Measurements from ENCODE around the gene SECISBP2.
"Not testable (repeated sequence)": the region's sequence is repeated elsewhere in the genome, so short reads cannot be mapped to it uniquely, and the experiment has no call there.

The SECISBP2 gene

GRCh38 chr9:89318123-89319014, at the start of gene SECISBP2:
SECISBP2 (plus strand) TSS chr9:89318500; CDS start chr9:89318577, 77 bp downstream.
- DNase-seq (ENCODE audit: low read depth): peak; percentile 92

GRCh38 chr9:89273528-89274279, 44.6 kb upstream of the SECISBP2 start:
- no peak for DNase-seq (ENCODE audit: low read depth)

GRCh38 chr9:89274838-89275237, 43.5 kb upstream of the SECISBP2 start:
- DNase-seq (ENCODE audit: low read depth): peak; percentile 79

GRCh38 chr9:89276040-89276439, 42.3 kb upstream of the SECISBP2 start:
- not testable (repeated sequence) for DNase-seq (ENCODE audit: low read depth)

GRCh38 chr9:89277043-89277442, 41.3 kb upstream of the SECISBP2 start:
- no peak for DNase-seq (ENCODE audit: low read depth)

- DNase-seq (ENCODE audit: low read depth): no peak
These were observed 40.8 kb upstream of the SECISBP2 start for GRCh38 chr9:89277454-89277853.

GRCh38 chr9:89278551-89278950, 39.7 kb upstream of the SECISBP2 start:
- no peak for DNase-seq (ENCODE audit: low read depth)

GRCh38 chr9:89278997-89279739, 39.1 kb upstream of the SECISBP2 start:
- peak; percentile 35 for DNase-seq (ENCODE audit: low read depth)

- no peak for DNase-seq (ENCODE audit: low read depth)
These were observed 37.2 kb upstream of the SECISBP2 start for GRCh38 chr9:89281106-89281505.

- not testable (repeated sequence) for DNase-seq (ENCODE audit: low read depth)
These were observed 35.9 kb upstream of the SECISBP2 start for GRCh38 chr9:89282248-89282968.

- no peak for DNase-seq (ENCODE audit: low read depth)
These were observed 34.2 kb upstream of the SECISBP2 start for GRCh38 chr9:89284076-89284475.

- no peak for DNase-seq (ENCODE audit: low read depth)
These were observed 26.6 kb upstream of the SECISBP2 start for GRCh38 chr9:89291741-89292140.

- DNase-seq (ENCODE audit: low read depth): no peak
These were observed 25.3 kb upstream of the SECISBP2 start for GRCh38 chr9:89293014-89293413.

- no peak for DNase-seq (ENCODE audit: low read depth)
These were observed 22.9 kb upstream of the SECISBP2 start for GRCh38 chr9:89295400-89295799.

GRCh38 chr9:89301996-89302395, 16.3 kb upstream of the SECISBP2 start:
- not testable (repeated sequence) for DNase-seq (ENCODE audit: low read depth)

- DNase-seq (ENCODE audit: low read depth): no peak
These were observed 14.1 kb upstream of the SECISBP2 start for GRCh38 chr9:89304020-89304833.

- no peak for DNase-seq (ENCODE audit: low read depth)
These were observed 13.5 kb upstream of the SECISBP2 start for GRCh38 chr9:89304834-89305188.

- DNase-seq (ENCODE audit: low read depth): no peak
These were observed 12.4 kb upstream of the SECISBP2 start for GRCh38 chr9:89305868-89306267.

- DNase-seq (ENCODE audit: low read depth): no peak
These were observed 9.1 kb upstream of the SECISBP2 start for GRCh38 chr9:89309166-89309565.

- no peak for DNase-seq (ENCODE audit: low read depth)
These were observed 8.5 kb upstream of the SECISBP2 start for GRCh38 chr9:89309608-89310474.

Measured in HS-5 (cell line).